K562 (cell line): ENCODE data around the gene GPR108. TPM values are rescaled to one million over a fixed set of nuclear protein-coding genes. Genes with fewer than 3 reads are reported as not detected.

Experiments used
- ARID4B ChIP-seq: sonication (generic); formaldehyde crosslinking; IDR thresholded peaks from 2 replicates; pipeline ENCODE4 v1.8.0; 2022; ENCODE audit warnings: mild to moderate bottlenecking, missing genetic modification reagents
- CBX2 ChIP-seq: fragments of 200-600 bp; sonication (generic); IDR thresholded peaks from one replicate; pipeline ENCODE4 v1.6.1; 2012; ENCODE audit warnings: mild to moderate bottlenecking, low read length, inconsistent platforms; ENCODE audit not compliant: insufficient read depth, poor library complexity, severe bottlenecking
- CBX3 ChIP-seq, 2 experiments: IDR thresholded peaks; 1 replicate in 1 of 2; 2 replicates in 1 of 2; pipeline ENCODE4 v1.6.1; 2012; ENCODE audit warnings: inconsistent platforms in 2 of 2, low read length in 2 of 2, borderline replicate concordance in 1 of 2, control low read depth in 1 of 2
- CEBPG ChIP-seq, 3 experiments: fragments of 200-800 bp in 1 of 3; sonication (Bioruptor generic) in 1 of 3; sonication (generic) in 1 of 3; formaldehyde crosslinking in 1 of 3; IDR thresholded peaks in 2 of 3; conservative IDR thresholded peaks in 1 of 3; 2 replicates each; pipeline versions ENCODE4 v1.6.1 to v1.8.0; 2016 to 2022; ENCODE audit warnings: missing compliant biosample characterization in 2 of 3, missing genetic modification characterization in 2 of 3, mild to moderate bottlenecking in 1 of 3, missing genetic modification reagents in 1 of 3
- ESRRB ChIP-seq: fragments of 250-450 bp; sonication (Bioruptor Pico); IDR thresholded peaks from 2 replicates; pipeline ENCODE4 v1.5.0; 2020; ENCODE audit warnings: mild to moderate bottlenecking, moderate library complexity, borderline replicate concordance
- HNRNPK ChIP-seq: fragments of 200-400 bp; formaldehyde crosslinking; IDR thresholded peaks from one replicate; pipeline ENCODE4 v1.6.1; 2018; ENCODE audit warnings: mild to moderate bottlenecking, low read depth, low read length; ENCODE audit not compliant: poor library complexity, severe bottlenecking
- NBN ChIP-seq: fragments of 450-650 bp; IDR thresholded peaks from 2 replicates; pipeline ENCODE4 v1.6.1; 2016; ENCODE audit warnings: low read depth, mild to moderate bottlenecking
- SLC30A9 ChIP-seq: fragments of 250-450 bp; sonication (Bioruptor Pico); IDR thresholded peaks from 2 replicates; pipeline ENCODE4 v1.8.0; 2022; ENCODE audit warnings: mild to moderate bottlenecking, moderate library complexity
- TEAD1 ChIP-seq, 2 experiments: fragments of 450-650 bp in 1 of 2; sonication (generic) in 1 of 2; formaldehyde crosslinking; IDR thresholded peaks; 2 replicates each; pipeline versions ENCODE4 v1.4.0 to v1.8.0; 2020 to 2022; ENCODE audit warnings: mild to moderate bottlenecking in 2 of 2, missing genetic modification reagents in 1 of 2
- ZNF79 ChIP-seq: fragments of 250-450 bp; sonication (Bioruptor Pico); IDR thresholded peaks from 2 replicates; pipeline ENCODE4 v1.4.0; 2020; ENCODE audit warnings: low read depth, mild to moderate bottlenecking, moderate library complexity
- polyA plus RNA-seq, 8 experiments: library from polyadenylated mRNA; depleted of rRNA in 4 of 8; stranded (reverse) in 5 of 8; unstranded in 3 of 8; fragments of >200 nt; fragmentation: Nextera tagmentation in 2 of 8; fragmentation: Illumina TruSeq in 1 of 8; extraction: Ambion mirVana in 2 of 8; extraction: Trizol in 1 of 8; gene quantifications; 2 replicates each; pipeline versions ENCODE4 v1.2.1 to v1.2.3, GENCODE V29; 2011 to 2014; ENCODE audit warnings: inconsistent platforms in 1 of 8, missing spikeins in 1 of 8
- total RNA-seq, 7 experiments: library from RNA; depleted of rRNA in 6 of 7; stranded (reverse); fragments of >200 nt in 6 of 7; fragmentation: Illumina TruSeq in 2 of 7; extraction: Trizol in 2 of 7; gene quantifications; 2 replicates each; pipeline versions ENCODE4 v1.2.1 to v1.2.3, GENCODE V29; 2011 to 2021; ENCODE audit warnings: low replicate concordance in 1 of 7
- TF ChIP-seq, protein P1 (sequence below): sonication (generic); formaldehyde crosslinking; IDR thresholded peaks from 2 replicates; pipeline ENCODE4 v1.8.0; 2022; ENCODE audit warnings: missing genetic modification reagents, mild to moderate bottlenecking, borderline replicate concordance
- TF ChIP-seq, protein P2 (sequence below): fragments of 250-450 bp; sonication (Bioruptor Pico); IDR thresholded peaks from 2 replicates; pipeline ENCODE4 v1.4.0; 2020; ENCODE audit warnings: mild to moderate bottlenecking, moderate library complexity, borderline replicate concordance
- TF ChIP-seq, protein P3 (sequence below): sonication (generic); formaldehyde crosslinking; IDR thresholded peaks from 2 replicates; pipeline ENCODE4 v1.8.0; 2022; ENCODE audit warnings: mild to moderate bottlenecking, missing genetic modification reagents

Gene GPR108
- total and polyA plus RNA-seq, 9 of the 15 experiments (the other 6 are each of a cell fraction or from before 2014, with no cell fraction given), result 2.4 to 33.2 (median 24.4) TPM

DNA sequence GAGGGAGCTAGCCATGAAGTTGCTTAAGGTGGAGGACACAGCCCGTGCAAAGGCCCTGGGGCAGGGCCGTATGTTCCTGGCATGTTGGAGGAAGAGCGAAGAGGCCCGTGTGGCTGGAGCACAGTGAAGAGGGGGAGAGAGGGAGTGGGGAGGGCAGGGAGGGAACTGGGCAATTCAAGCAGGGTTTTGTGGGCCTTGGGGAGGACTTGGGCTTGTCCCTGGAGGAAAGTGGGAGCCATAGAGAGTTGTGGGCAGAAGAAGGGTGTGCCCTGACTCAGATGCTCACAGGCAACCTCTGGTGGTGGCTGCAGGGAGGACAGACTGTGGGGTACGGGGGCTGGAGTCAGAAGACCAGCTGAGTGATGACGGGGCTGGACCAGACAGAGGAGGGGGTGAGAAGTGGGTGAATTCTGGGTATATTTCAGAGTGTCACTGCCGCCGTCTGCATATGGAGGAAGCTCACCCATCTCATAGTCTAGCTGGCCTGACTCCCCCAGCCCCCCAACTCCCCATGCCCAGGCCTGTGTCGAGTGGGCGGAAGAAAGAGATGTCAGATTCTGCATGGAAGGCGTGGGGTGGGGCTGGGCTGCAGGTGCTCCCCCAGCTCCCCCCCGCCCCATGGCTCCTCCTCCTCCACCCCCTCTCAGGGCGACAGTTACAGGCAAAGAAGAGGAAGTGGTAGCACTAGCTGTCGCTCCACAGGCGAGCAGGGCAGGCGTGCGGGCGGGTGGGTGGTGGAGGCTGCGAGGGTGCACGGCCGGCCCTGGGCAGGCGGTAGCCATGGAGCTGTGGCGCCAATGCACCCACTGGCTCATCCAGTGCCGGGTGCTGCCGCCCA is 34.9 kb upstream of the GPR108 start, which contains the start of gene VAV1 (continued):
- TF ChIP-seq, protein P1, sequence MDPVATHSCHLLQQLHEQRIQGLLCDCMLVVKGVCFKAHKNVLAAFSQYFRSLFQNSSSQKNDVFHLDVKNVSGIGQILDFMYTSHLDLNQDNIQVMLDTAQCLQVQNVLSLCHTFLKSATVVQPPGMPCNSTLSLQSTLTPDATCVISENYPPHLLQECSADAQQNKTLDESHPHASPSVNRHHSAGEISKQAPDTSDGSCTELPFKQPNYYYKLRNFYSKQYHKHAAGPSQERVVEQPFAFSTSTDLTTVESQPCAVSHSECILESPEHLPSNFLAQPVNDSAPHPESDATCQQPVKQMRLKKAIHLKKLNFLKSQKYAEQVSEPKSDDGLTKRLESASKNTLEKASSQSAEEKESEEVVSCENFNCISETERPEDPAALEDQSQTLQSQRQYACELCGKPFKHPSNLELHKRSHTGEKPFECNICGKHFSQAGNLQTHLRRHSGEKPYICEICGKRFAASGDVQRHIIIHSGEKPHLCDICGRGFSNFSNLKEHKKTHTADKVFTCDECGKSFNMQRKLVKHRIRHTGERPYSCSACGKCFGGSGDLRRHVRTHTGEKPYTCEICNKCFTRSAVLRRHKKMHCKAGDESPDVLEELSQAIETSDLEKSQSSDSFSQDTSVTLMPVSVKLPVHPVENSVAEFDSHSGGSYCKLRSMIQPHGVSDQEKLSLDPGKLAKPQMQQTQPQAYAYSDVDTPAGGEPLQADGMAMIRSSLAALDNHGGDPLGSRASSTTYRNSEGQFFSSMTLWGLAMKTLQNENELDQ (CRISPR knock-in tag), result no peak
- TF ChIP-seq ARID4B (CRISPR knock-in tag), result peak; percentile 60; the same call in 1 of the 2 replicates
- TF ChIP-seq CBX3 (IDR thresholded peaks at IDR 0.05; ENCODE audit: borderline replicate concordance in 1 of 2, low read length in 2 of 2), result no peak
- no peak for TF ChIP-seq SLC30A9 (CRISPR knock-in tag)
- TF ChIP-seq ZNF79 (CRISPR knock-in tag), result no peak
- no peak for TF ChIP-seq CBX2
- no peak for TF ChIP-seq NBN
- no peak for TF ChIP-seq HNRNPK
- TF ChIP-seq, protein P2, sequence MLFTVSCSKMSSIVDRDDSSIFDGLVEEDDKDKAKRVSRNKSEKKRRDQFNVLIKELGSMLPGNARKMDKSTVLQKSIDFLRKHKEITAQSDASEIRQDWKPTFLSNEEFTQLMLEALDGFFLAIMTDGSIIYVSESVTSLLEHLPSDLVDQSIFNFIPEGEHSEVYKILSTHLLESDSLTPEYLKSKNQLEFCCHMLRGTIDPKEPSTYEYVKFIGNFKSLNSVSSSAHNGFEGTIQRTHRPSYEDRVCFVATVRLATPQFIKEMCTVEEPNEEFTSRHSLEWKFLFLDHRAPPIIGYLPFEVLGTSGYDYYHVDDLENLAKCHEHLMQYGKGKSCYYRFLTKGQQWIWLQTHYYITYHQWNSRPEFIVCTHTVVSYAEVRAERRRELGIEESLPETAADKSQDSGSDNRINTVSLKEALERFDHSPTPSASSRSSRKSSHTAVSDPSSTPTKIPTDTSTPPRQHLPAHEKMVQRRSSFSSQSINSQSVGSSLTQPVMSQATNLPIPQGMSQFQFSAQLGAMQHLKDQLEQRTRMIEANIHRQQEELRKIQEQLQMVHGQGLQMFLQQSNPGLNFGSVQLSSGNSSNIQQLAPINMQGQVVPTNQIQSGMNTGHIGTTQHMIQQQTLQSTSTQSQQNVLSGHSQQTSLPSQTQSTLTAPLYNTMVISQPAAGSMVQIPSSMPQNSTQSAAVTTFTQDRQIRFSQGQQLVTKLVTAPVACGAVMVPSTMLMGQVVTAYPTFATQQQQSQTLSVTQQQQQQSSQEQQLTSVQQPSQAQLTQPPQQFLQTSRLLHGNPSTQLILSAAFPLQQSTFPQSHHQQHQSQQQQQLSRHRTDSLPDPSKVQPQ (CRISPR knock-in tag), result no peak
- no peak for TF ChIP-seq ESRRB (CRISPR knock-in tag)
- TF ChIP-seq TEAD1 (CRISPR knock-in tag; IDR thresholded peaks at IDR 0.05), result no peak
- TF ChIP-seq, protein P3, sequence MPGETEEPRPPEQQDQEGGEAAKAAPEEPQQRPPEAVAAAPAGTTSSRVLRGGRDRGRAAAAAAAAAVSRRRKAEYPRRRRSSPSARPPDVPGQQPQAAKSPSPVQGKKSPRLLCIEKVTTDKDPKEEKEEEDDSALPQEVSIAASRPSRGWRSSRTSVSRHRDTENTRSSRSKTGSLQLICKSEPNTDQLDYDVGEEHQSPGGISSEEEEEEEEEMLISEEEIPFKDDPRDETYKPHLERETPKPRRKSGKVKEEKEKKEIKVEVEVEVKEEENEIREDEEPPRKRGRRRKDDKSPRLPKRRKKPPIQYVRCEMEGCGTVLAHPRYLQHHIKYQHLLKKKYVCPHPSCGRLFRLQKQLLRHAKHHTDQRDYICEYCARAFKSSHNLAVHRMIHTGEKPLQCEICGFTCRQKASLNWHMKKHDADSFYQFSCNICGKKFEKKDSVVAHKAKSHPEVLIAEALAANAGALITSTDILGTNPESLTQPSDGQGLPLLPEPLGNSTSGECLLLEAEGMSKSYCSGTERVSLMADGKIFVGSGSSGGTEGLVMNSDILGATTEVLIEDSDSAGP (CRISPR knock-in tag), result no peak
- TF ChIP-seq CEBPG (CRISPR knock-in tag; IDR thresholded peaks at IDR 0.05), result no peak
- no peak for TF ChIP-seq CEBPG (tag; conservative IDR thresholded peaks at IDR 0.05 in 1 of 2, IDR thresholded peaks at IDR 0.05 in 1 of 2)
